ENCODE results near the gene DLX5.

The DLX5 gene

GRCh38 chr7:96997512-96998032 lies 27.1 kb downstream of the DLX5 start:
- Histone ChIP-seq H3K9me3 (ENCODE audit: severe bottlenecking) (no peaks in the 10 kb centered on the region), H3K27ac (no peak overlapping the region), H3K4me3 (ENCODE audit: low read depth, low read length) (no peak overlapping the region), H3K27me3 (ENCODE audit: insufficient read depth, low read depth, severe bottlenecking) (no peaks in the 10 kb centered on the region), H3K36me3 (no peaks in the 10 kb centered on the region)
- TF ChIP-seq CTCF (IDR thresholded peaks at IDR 0.05; ENCODE audit: low read depth, low read length) = no peak
- no peak for DNase-seq

GRCh38 chr7:96996958-96997511 lies 27.6 kb downstream of the DLX5 start:
- H3K27me3 ChIP-seq (ENCODE audit: insufficient read depth, low read depth, severe bottlenecking) = no peaks in the 10 kb centered on the region

GRCh38 chr7:96996111-96996957 lies 28.3 kb downstream of the DLX5 start:
- DNase-seq = peak; percentile 62
- TF ChIP-seq CTCF (IDR thresholded peaks at IDR 0.05; ENCODE audit: low read depth, low read length) = no peak
- no peaks in the 10 kb centered on the region for H3K36me3 ChIP-seq
- no peaks in the 10 kb centered on the region for H3K27me3 ChIP-seq (ENCODE audit: insufficient read depth, low read depth, severe bottlenecking)
- no peaks in the 10 kb centered on the region for H3K9me3 ChIP-seq (ENCODE audit: severe bottlenecking)
- no peak overlapping the region for H3K27ac ChIP-seq
- peak overlapping the region; percentile 50 for H3K4me3 ChIP-seq (ENCODE audit: low read depth, low read length)

More at GRCh38 chr7:96996958-96997511, 27.6 kb downstream of the DLX5 start:
- no peak for DNase-seq
- TF ChIP-seq CTCF (IDR thresholded peaks at IDR 0.05; ENCODE audit: low read depth, low read length) = no peak
- H3K36me3 ChIP-seq = no peaks in the 10 kb centered on the region
- no peaks in the 10 kb centered on the region for H3K9me3 ChIP-seq (ENCODE audit: severe bottlenecking)
- no peak overlapping the region for H3K27ac ChIP-seq
- H3K4me3 ChIP-seq (ENCODE audit: low read depth, low read length) = peak overlapping the region; percentile 50; the same call in 1 of the 2 replicates

GRCh38 chr7:96995406-96996110 lies 29.1 kb downstream of the DLX5 start:
- Histone ChIP-seq H3K4me3 (ENCODE audit: low read depth, low read length) (peak overlapping the region; percentile 50), H3K27me3 (ENCODE audit: insufficient read depth, low read depth, severe bottlenecking) (no peaks in the 10 kb centered on the region), H3K27ac (no peak overlapping the region), H3K36me3 (no peaks in the 10 kb centered on the region), H3K9me3 (ENCODE audit: severe bottlenecking) (no peaks in the 10 kb centered on the region)
- peak; percentile 37 for DNase-seq
- TF ChIP-seq CTCF (IDR thresholded peaks at IDR 0.05; ENCODE audit: low read depth, low read length) = no peak

DNA sequence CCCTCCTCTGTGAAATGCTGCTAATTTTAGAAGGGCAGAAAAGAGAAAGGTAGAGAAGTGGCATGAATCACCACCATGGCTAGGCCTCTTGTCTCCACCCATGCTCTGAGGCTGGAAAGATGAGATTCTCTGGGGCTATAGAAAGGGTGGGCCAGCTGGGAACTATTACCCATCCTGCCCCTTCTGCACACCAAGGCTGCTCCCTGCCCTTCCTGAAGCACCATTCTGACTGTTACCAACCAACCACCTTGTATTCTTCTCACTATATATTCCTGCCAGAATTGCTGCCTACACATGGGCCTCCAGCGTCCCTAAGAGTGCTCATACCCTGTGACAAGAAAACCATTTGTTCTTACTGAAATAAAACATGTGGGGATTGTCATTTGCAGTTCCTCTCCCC lies 30.7 kb downstream of the DLX5 start:
- Histone ChIP-seq H3K27me3 (ENCODE audit: insufficient read depth, low read depth, severe bottlenecking) (no peaks in the 10 kb centered on the region), H3K4me3 (ENCODE audit: low read depth, low read length) (no peak overlapping the region), H3K9me3 (ENCODE audit: severe bottlenecking) (no peaks in the 10 kb centered on the region), H3K36me3 (no peaks in the 10 kb centered on the region), H3K27ac (no peak overlapping the region)
- DNase-seq = no peak
- TF ChIP-seq CTCF (IDR thresholded peaks at IDR 0.05; ENCODE audit: low read depth, low read length) = no peak

Data from WERI-Rb-1 (cell line).